GM15510 (cell line): ENCODE results near the gene STX2.

Experiments
- POLR2A ChIP-seq: IDR thresholded peaks from 3 replicates; pipeline ENCODE4 v1.6.1; 2011; ENCODE audit warnings: borderline replicate concordance; ENCODE audit not compliant: insufficient read length; ENCODE audit errors: extremely low read depth

The STX2 gene

DNA sequence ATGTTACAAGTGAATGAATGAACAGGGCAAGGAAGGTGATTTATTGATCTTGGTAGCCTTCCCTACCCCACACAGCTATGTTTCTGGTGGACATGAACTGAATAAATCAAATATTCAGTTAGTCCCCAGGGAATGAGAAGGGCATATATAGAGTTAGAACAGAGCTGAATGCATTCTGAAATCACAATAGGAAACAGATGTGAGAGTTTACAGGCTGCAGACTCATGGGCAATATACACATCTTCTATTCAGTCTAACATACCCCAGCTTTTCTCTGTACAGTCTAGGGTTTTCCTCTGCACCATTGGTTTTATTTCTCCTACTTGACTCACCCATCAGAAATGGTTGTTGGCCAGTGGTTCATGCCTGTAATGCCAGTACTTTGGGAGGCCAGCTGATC is 7.3 kb upstream of the STX2 start:
- TF ChIP-seq POLR2A, result no peak

DNA sequence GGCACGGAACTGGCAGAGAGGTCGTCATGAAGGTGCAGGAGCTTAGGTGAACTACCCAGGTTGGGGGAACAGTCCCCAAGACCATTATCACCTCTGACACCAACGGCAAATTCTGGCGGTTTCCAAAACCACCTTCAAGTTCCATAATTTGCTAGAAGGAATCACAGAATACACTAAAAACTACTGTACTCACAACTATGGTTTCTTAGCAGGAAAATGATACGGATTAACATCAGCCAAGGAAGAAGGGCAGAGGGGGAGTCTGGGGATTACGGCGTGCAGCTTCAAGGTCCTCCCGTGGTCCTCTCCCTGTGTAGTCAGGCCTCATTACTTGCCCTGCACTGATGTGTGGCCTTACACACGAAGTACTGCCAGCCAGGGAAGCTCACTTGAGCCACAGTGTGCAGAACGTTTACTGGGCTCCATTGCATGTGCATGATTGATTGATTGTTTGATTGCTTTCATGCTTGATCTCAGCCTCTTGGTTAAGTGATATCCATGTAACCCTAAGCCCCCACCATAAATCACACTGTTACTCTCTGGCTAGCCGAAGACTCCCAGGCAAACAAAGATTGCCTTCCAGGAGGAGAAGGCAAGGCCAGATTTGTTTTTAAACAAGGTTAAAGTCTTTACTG is 837 bp upstream of the STX2 start:
- no peak for TF ChIP-seq POLR2A

DNA sequence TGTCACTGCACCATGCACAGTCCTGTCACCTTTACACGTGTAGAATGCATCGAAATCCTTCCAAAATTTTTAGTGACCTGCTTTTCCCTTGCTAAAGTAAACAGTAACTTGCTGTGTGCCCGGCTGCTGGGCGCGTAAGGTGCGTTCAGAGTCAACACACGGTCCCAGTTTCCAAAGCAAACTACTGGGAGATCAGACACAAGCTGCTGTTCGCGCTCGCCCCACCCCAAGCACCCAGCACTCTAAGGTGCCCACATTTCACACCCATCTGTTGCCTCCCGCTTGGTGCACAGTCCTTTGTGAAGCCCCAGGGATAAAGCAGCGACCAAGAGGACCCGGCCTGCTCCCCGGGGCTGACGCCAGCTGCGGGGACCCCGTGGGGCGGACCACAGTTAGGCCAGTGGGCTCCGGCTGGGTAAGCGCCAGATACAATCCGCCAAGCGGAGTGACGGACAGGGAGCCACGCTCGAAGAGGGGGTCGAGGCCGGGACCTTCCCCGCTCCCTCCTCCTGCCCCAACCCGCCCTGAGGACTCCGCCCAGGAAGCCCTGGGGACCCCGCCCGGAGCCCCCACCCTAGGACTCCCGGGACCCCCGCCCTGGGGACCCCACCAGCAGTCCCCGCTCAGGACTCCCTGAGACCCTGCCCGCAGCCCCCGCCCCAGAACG is 633 bp downstream of the STX2 start:
- no peak for TF ChIP-seq POLR2A

DNA sequence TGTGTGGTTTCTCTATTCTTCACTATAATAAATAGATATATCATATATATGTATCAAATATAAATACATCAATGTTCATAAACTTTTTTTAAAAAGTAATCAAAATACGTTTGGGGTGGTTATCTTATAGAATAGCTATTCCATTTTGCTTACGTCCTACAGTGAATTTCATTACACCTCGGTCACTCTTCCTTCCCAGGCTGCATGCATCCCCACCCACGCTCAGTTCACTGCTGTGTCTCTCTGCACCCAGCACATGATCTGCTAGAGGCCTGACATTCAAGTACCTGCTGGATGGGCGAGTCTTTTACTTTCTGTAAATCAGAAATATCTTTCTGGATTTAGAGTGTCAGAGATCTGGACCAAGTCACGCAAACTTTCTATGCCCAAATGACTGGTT is 3.6 kb downstream of the STX2 start:
- no peak for TF ChIP-seq POLR2A

DNA sequence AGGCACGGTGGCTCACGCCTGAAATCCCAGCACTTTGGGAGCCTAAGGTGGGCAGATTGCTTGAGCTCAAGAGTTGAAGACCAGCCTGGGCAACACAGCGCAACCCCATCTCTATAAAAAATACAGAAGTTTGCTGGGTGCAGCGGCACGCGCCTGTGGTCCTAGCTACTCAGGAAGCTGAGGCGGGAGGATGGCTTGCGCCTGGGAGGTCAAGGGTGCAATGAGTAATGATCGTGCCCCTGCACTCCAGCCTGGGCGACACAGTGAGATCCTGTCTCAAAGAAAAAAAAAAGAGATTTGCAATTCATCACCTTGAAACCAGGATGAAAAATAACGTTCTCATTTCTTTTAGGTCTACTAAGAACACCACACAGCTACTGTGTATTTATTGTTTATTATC is 4.0 kb downstream of the STX2 start:
- no peak for TF ChIP-seq POLR2A

DNA sequence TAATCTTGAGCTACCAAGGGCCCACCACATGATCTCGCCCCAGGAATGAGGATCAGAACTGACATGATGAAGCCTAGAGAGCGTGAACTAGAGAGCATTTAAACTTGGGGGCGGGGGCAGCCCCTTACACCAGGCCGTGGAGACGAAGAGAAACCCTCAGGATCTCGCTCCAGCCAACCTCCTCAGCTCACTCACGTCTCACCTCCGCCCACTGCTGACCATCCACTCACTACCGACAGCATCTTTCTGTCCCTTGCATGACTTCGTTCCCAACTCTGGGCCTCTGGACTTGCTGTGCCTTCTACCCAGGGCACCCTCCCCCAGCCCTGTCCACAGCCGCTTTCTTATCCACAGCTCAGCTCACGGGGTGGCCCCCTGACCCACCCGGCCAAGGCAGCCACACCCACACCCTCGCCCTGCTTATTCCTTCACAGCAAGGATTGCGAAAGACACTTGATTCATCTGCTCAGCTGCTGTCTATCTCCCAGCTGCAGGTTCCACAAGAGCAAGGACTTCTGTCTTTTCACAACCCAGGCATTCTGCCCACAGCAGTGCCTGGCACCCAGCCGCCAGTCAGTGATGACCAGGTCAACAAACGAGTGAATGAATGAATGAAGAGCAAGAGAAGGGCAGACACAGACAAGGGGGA is 6.4 kb downstream of the STX2 start:
- no peak for TF ChIP-seq POLR2A

DNA sequence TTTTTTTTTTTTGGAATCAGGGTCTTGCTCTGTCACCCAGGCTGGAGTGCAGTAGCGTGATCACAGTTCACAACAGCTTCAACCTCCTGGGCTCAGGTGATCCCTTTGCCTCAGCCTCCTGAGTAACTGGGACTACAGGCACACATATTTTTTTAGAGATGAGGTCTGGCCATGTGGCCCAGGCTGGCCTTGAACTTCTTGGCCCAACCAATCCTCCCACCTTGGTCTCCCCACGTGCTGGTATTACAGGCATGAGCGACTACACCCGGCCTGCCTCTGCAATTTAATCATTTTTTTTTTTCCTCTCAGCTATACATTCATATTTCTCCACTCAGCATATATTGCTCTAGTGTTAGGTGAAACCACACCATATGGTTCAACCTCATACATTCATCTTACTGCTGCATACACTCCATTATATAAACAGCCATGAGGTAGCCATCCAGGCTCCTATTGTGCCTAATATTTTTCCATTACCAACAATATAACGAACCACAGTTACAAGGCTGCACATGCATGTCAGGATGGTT is 7.1 kb downstream of the STX2 start:
- TF ChIP-seq POLR2A, result no peak

DNA sequence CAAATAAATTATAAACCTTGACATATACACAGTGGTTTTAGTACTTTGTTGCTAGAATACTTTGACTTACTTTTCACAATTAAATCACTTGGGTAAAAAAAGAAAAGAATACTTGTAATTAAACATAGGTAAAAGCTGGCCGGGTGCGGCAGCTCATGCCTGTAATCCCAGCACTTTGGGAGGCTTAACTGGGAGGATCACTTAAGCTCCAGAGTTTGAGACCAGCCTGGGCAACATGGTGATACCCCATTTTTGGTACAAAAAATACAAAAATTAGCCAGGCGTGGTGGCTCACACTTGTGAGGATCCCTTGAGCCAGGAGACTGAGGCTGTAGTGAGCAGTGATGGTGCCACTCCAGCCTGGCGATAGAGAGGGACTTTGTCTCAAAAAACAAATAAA is 7.8 kb downstream of the STX2 start:
- no peak for TF ChIP-seq POLR2A

DNA sequence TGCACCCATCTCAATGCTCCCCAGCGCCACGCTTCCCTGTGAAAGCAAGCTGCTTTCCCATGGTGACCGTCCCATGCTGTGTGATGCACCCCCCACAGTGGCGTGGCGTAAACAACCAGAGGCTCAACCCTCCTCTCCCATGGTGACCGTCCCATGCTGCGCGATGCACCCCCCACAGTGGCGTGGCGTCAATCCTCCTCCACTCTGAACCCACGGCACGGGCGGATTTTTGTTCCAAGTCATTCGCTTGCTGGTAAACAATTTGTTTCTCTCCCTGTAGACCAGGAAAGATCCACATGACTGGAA is 8.9 kb downstream of the STX2 start:
- TF ChIP-seq POLR2A, result no peak

DNA sequence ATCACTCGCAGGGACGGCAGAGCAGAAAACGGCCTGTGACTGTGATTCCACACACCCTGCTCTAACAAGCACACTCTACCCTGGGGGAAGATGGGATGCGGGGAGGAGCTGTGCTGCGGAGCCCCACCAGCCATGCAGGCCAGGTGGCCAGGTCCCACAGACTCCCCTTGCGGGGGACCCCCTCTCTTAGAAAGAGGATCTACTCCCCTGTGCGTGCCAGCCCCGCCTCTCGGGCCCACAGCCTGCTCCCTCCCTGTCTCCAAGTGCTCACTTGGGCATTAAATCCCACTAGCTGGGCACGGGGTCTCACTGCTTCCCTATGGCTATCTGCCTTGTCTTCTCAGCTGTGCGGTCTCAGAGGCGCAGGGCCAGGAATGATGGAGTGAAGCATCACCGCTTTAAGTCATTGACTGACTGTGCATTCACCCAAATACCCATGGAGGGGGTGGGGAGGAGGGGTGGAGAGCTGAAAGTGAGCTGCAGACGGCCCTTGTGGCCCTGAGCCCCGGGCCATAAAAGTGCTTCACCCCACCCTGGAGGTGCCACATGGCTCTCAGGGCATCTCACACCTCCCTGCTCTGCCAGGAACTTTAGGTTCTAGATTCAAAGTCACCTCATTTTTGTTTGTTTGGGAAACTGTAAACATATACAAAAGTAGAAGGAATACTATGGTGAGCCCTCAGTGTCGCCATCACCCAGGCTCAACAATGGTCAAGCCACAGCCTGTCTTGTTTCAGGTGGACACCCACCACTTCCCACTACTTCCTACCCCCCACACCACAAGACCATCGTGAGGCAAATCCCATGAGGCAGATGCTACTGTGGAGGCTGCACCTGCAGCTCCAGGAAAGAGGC is 9.4 kb downstream of the STX2 start:
- TF ChIP-seq POLR2A, result no peak

DNA sequence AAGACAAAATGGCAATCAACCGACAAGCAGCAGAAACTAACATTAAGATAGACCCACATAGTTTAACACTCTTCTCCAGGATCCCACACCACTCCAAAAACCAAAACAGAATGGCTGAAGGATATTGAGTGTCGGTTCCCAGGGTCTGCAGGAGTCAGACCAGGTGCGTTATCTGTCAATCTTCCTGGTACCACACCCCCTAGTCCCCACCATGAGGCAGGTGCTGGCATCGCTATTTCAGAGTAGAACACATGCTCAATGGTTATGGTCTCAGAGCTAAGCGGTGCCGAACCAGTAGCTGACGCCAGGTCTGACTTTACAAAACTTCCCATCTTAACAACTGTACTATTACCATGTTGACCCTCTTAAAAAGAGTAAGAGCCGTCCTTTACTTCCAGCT is 10.2 kb downstream of the STX2 start:
- no peak for TF ChIP-seq POLR2A

DNA sequence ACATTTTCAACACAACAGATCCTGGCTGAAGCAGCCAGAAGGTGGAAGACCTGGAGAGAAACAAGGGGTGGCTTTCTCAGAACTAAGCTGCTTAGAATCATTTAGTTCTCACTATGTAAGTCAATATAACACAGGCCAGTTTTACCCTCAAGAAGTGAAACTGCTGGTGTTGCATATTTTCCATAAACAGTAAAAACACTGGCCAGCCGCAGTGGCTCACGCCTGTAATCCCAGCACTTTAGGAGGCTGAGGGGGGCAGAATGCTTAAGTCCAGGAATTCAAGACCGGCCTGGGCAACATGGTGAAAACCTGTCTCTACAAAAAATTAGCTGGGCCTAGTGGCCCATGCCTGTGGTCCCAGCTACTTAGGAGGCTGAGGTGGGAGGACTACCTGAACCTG is 11.6 kb downstream of the STX2 start:
- no peak for TF ChIP-seq POLR2A

DNA sequence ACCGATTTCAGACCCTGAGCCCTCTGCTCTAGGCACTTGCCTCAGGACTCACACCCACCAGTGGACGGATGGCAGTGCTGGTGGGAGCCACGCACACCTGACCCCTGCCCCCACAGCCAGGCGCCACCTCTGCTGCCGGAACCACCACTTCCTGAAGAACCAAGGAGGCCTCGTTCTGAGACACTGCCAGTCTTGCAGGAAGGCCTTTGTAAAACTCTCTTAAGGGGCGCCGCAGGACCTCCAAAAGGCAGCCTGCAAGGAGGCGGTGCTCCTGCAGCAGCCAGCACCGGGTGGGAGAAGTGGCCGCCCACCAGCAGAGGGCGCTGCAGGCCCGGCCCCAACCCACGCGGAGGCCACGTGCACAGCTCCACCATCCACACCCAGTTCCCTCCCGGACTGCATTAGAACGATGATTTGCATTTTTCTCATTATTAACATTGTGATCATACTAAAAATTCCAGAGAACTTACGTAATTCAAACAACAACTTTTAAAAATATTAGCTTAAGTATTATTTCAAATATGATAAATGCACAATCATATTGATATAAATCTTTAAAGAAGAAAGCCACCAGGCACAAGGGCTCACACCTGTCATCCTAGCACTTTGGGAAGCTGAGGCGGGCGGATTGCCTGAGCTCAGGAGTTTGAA is 12.8 kb downstream of the STX2 start:
- TF ChIP-seq POLR2A, result no peak

DNA sequence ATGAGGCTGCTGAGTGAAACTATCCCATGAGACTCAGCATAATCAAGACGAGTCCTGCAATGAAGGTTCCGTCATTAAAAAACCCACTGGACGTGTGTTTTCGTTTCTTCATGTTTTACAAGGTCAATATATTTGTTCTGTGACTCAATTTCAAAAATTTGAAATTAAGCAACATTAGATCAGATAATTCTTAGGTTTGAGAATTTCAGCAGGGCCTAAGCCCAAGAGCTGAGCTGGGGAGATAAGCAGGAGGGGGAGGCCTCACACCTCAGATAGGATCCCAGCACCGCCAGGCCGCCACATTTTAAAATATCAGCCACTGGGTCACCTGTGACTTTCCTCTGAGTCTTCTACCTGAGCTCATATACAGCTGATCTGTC is 13.3 kb downstream of the STX2 start:
- no peak for TF ChIP-seq POLR2A

DNA sequence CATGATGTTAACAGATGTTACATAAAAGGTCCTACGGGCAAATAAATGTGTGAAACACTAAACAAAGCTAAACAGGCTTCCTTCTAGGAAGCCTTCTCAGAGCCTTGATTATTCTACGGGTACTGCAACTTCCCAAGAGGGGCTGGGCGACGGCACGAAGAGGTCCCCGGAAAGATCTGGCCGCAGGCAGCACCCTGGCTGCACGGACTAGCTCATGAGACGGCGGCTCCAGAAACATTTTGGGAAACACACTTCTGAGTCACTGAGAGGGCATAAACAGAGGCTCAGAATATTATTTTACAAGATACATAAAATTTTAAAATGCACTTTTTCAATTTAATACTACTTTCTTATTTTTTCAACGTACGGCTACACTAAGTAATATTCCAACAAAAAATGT is 19.4 kb downstream of the STX2 start:
- no peak for TF ChIP-seq POLR2A
